Activated CD4-positive, alpha-beta memory T cell treated with anti-CD3 and anti-CD28 coated beads, Interleukin-2, amount 10 ng/mL, durations not matched to agents 7 days and 5 days (primary cell): Measurements from ENCODE around the gene TAL1. TPM values are rescaled to one million over a fixed set of nuclear protein-coding genes. Genes with fewer than 3 reads are reported as not detected.
A peak's percentile ranks its signal among the peaks of the same experiment; 100 is the strongest.
"Not testable (repeated sequence)": the region's sequence is repeated elsewhere in the genome, so short reads cannot be mapped to it uniquely, and the experiment has no call there.

Experiments used
- CTCF ChIA-PET: fragments of 350-600 bp; sonication (Branson Sonifier 250); formaldehyde crosslinking; loops from one replicate; lab custom pipeline; 2021; ENCODE audit warnings: antibody characterized with exemption, inconsistent platforms; lab: Charles Lee
- POLR2A ChIA-PET: fragments of 350-600 bp; sonication (Branson Sonifier 250); formaldehyde crosslinking; loops from one replicate; lab custom pipeline; 2021; ENCODE audit warnings: antibody characterized with exemption; lab: Charles Lee
- DNase-seq: peaks from one replicate; pipeline ENCODE4 v3.0.0-alpha.2; 2020
- H3K27ac Mint-ChIP-seq: one replicate; pipeline ENCODE4 v1.8.0; 2021; ENCODE audit warnings: mild to moderate bottlenecking, mixed read lengths
- H3K27me3 Mint-ChIP-seq: one replicate; pipeline ENCODE4 v1.8.0; 2021; ENCODE audit warnings: mixed read lengths
- H3K36me3 Mint-ChIP-seq: one replicate; pipeline ENCODE4 v1.8.0; 2021; ENCODE audit warnings: low read depth, mixed read lengths
- H3K4me1 Mint-ChIP-seq: one replicate; pipeline ENCODE4 v1.8.0; 2021; ENCODE audit warnings: mixed read lengths
- H3K4me3 Mint-ChIP-seq: one replicate; pipeline ENCODE4 v1.8.0; 2021; ENCODE audit warnings: mild to moderate bottlenecking, mixed read lengths
- H3K9me3 Mint-ChIP-seq: one replicate; pipeline ENCODE4 v1.8.0; 2021; ENCODE audit warnings: mixed read lengths
- total RNA-seq, 2 experiments: library from RNA; stranded (reverse); gene quantifications; one replicate each; pipeline ENCODE4 v1.2.3, GENCODE V29; 2021

Gene TAL1
- not detected for total RNA-seq

DNA sequence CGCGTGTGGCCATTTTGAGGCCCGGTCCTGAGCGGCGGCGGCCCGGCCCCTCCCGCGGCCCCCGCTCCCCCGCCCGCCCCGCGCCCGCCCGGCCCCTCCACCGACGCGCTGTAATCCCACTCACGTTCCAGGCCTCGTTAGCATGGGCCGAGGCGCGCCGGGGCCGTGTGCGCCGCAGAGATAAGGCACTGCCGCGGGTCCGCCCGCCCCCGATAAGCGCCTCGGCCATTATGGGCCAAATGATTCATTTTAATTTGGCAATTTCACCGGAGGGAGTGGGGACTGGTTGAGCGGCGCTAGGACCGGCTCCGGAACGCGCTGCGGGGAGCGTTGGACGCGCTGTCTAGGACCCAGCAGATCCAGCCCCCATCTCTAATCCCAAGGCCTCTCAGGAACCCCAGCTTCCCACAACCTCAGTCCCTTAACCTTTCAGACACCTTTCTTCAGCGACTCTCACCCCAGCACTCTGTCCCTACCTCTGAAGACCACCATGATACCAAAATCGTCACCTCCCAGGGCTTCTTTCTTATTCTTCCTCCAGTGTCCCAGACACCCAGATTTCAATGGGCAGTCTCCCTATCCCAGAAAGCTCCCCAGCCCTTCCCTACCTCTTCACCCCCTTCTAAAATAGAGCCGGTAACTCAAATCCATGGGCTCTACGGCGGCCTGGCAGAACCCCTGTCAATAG lies at the start of gene TAL1:
TSS of gene TAL1 (minus strand) at position 39 of the 688 bp plus-strand sequence. CDS start 6,337 bp downstream, outside the sequence.
- no peaks in the 10 kb centered on the region for H3K9me3 Mint-ChIP-seq
- H3K4me3 Mint-ChIP-seq = peak within 1 kb of the TSS; percentile 60
- ChIA-PET CTCF (interaction anchor here (1.0 to 2.3 kb wide), 3 partner anchors 30 to 205 kb away, joined by 3 to 10 read pairs (median 5); partner anchors contain the start of gene FOXD2), POLR2A (no interaction called here)
- H3K4me1 Mint-ChIP-seq = peaks cover 40% of the 10 kb centered on the region
- peak within 1 kb of the TSS; percentile 52 for H3K27ac Mint-ChIP-seq
- no peak for DNase-seq
- H3K36me3 Mint-ChIP-seq = peaks cover 4% of the 10 kb centered on the region
- H3K27me3 Mint-ChIP-seq = peaks cover 80% of the 10 kb centered on the region

DNA sequence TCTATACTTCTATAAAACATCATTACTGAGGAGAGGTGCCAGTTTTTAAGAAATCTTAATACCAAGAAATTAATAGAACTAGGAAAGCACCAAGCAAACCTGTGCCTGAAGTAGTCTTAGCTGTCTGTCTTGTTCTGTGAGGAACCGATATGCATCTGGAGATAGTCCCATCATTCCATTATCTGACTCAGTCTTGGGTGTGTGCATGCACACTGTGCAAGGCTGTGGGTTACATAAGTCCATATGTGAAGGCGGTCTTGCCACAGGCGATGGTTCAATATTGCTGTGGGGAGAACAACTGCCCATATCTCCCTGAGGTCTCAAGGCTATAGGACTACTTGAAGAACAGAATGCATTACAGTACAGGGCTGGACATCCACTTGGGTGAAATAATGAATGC lies 48.1 kb upstream of the TAL1 start:
- DNase-seq = no peak
- H3K4me1 Mint-ChIP-seq = peaks cover 5% of the 10 kb centered on the region
- no peaks in the 10 kb centered on the region for H3K27me3 Mint-ChIP-seq
- no peak overlapping the region for H3K27ac Mint-ChIP-seq
- H3K36me3 Mint-ChIP-seq = peaks cover 48% of the 10 kb centered on the region
- H3K4me3 Mint-ChIP-seq = no peak overlapping the region
- no peaks in the 10 kb centered on the region for H3K9me3 Mint-ChIP-seq
- CTCF ChIA-PET = no interaction called here
- POLR2A ChIA-PET = no interaction called here

DNA sequence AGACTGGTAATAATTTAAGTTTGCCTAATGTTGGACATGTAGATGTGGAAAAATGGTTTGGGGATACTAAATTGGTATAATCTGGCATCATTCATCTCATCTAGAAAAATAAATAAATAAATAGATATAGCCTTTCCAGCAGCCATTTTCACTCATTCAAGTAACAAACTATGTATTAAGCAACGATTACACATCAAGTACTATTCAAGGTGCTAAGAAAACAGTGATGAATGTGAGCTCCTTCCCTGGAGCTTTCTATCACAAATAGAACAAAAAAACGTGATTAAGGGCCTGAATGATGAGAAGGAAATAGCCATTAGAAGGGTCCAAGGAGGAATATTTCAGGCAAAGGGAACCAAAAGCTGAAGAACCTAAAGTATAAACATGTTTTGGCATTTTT lies 44.8 kb upstream of the TAL1 start:
- peaks cover 62% of the 10 kb centered on the region for H3K36me3 Mint-ChIP-seq
- no peak overlapping the region for H3K4me3 Mint-ChIP-seq
- CTCF ChIA-PET = interaction anchor here (1.9 kb wide), 1 partner anchor 14 kb away, joined by 11 read pairs; no protein-coding TSS in a partner anchor
- H3K27me3 Mint-ChIP-seq = no peaks in the 10 kb centered on the region
- POLR2A ChIA-PET = no interaction called here
- peak overlapping the region; percentile 3 for H3K27ac Mint-ChIP-seq
- peaks cover 12% of the 10 kb centered on the region for H3K4me1 Mint-ChIP-seq
- H3K9me3 Mint-ChIP-seq = no peaks in the 10 kb centered on the region
- DNase-seq = no peak

DNA sequence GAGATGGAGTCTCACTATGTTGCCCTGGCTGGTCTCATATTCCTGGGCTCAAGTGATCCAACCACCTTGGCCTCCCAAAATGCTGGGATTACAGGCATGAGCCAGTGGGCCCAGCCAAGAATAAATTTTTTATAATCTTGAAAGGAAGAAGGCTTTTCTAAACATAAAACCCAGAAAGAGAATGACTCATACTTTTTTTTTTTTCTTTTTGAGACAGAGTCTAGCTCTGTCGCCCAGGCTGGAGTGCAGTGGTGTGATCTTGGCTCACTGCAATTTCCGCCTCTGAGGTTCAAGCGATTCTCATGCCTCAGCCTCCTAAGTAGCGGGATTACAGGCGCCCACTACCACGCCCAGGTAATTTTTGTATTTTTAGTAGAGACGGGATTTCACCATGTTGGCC lies 43.8 kb upstream of the TAL1 start:
- H3K9me3 Mint-ChIP-seq, POLR2A ChIA-PET, H3K27me3 Mint-ChIP-seq, H3K27ac Mint-ChIP-seq, H3K4me3 Mint-ChIP-seq, DNase-seq: not testable (repeated sequence)
- CTCF ChIA-PET = interaction anchor here (1.9 kb wide), 1 partner anchor 13 kb away, joined by 11 read pairs; no protein-coding TSS in a partner anchor
- Mint-ChIP-seq H3K36me3 (peaks cover 58% of the 10 kb centered on the region), H3K4me1 (peaks cover 12% of the 10 kb centered on the region)

DNA sequence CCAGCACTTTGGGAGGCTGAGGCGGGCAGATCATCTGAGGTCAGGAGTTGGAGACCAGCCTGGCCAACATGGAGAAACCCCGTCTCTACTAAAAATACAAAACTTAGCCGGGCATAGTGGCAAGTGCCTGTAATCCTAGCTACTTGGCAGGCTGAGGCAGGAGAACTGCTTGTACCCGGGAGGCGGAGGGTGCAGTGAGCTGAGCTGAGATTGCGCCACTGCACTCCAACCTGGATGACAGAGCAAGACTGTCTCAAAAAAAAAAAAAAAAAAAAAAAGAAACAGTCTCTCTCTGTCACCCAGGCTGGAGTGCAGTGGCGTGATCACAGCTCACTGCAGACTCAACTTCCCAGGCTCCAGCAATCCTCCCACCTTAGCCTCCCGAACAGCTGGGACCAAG lies 33.5 kb upstream of the TAL1 start:
- H3K4me1 Mint-ChIP-seq, H3K9me3 Mint-ChIP-seq, H3K27me3 Mint-ChIP-seq, H3K4me3 Mint-ChIP-seq, DNase-seq, POLR2A ChIA-PET, H3K27ac Mint-ChIP-seq: not testable (repeated sequence)
- CTCF ChIA-PET = interaction anchor here (1.3 kb wide), 1 partner anchor 87 kb away, joined by 8 read pairs; no protein-coding TSS in a partner anchor
- peaks cover 55% of the 10 kb centered on the region for H3K36me3 Mint-ChIP-seq

DNA sequence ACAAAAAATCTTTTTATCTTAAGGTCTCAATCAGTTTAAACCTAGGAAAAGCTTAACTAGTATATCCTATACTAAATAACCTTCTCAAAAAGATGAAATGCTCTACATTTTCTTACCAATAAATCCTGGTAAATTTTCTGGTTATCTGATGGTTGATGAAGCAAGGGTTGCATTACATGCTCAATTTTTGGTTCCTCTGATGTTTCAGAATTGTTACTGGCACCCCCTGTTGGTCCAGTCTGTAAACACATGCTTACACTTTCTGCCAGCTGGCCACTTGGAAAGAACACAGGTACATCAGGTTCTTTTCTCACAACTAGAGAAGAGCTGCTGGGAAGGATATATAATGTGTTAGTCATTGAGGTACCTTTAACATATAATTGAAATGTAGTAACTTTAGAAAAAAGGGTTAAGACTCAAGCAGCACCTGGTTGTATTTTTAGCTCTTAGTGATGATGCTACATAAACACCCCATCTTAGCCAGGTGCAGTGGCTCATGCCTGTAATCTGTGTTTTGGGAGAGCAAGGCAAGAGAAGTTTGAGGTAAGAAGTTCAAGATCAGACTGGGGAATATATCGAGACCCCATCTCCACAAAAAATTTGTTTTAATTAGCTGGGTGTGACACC lies 30.9 kb upstream of the TAL1 start:
- ChIA-PET CTCF (interaction anchor here (0.6 to 4.6 kb wide), 37 partner anchors 8 to 929 kb away, joined by 3 to 143 read pairs (median 5); partner anchors contain the start of genes CMPK1, FOXD2, PDZK1IP1 and STIL), POLR2A (interaction anchor here (1.2 to 1.6 kb wide), 2 partner anchors 71 to 83 kb away, joined by 3 to 6 read pairs; no protein-coding TSS in a partner anchor)
- Mint-ChIP-seq H3K27ac (no peak overlapping the region), H3K4me3 (no peak overlapping the region), H3K36me3 (peaks cover 52% of the 10 kb centered on the region), H3K27me3 (no peaks in the 10 kb centered on the region), H3K4me1 (no peaks in the 10 kb centered on the region), H3K9me3 (no peaks in the 10 kb centered on the region)
- DNase-seq = peak; percentile 55

DNA sequence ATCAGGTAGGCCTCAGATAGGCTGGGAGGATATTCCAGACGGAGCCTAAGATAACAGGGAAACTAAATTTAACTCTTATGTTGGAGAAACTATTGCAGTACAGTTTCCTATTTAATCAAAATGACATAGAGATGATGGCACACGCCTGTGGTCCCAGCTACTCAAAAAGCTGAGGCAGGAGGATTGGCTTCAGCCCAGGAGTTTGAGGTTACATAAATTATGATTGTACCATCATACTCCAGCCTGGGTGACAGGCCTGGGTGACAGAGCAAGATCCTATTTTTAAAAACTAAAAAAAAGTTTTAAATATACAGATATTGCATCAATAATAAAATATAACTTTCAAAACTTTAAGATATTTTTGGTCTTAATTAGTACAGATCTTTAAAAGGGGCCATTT lies 25.2 kb upstream of the TAL1 start:
- no peak overlapping the region for H3K27ac Mint-ChIP-seq
- POLR2A ChIA-PET = no interaction called here
- H3K4me1 Mint-ChIP-seq = no peaks in the 10 kb centered on the region
- no peaks in the 10 kb centered on the region for H3K9me3 Mint-ChIP-seq
- peaks cover 39% of the 10 kb centered on the region for H3K36me3 Mint-ChIP-seq
- no peak for DNase-seq
- no peak overlapping the region for H3K4me3 Mint-ChIP-seq
- CTCF ChIA-PET = interaction anchor here (0.7 to 2.2 kb wide), 2 partner anchors 9 to 64 kb away, joined by 5 to 9 read pairs; no protein-coding TSS in a partner anchor
- H3K27me3 Mint-ChIP-seq = no peaks in the 10 kb centered on the region

DNA sequence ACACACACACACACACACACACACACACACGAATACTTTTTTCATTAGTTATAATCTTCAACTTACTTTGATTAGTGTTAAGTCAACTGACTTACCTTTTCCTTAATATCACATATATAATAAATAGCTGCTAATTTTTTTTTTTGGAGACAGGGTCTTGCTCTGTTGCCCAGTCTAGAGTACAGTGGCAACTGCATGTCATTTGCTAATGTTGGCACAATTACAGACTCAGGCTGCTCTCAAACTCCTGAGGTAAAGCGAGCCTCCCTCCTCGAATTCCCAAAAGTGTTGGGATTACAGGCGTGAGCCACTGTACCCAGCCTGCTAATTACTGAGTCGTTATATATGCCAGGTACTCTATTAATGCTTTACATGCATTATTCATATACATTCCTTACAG lies 20.8 kb upstream of the TAL1 start:
- CTCF ChIA-PET = interaction anchor here (0.7 to 5.1 kb wide), 3 partner anchors 10 to 1585 kb away, joined by 6 to 32 read pairs (median 10); no protein-coding TSS in a partner anchor
- H3K27ac Mint-ChIP-seq = no peak overlapping the region
- no peak overlapping the region for H3K4me3 Mint-ChIP-seq
- H3K9me3 Mint-ChIP-seq = no peaks in the 10 kb centered on the region
- peaks cover 46% of the 10 kb centered on the region for H3K36me3 Mint-ChIP-seq
- POLR2A ChIA-PET = no interaction called here
- no peaks in the 10 kb centered on the region for H3K4me1 Mint-ChIP-seq
- no peak for DNase-seq
- H3K27me3 Mint-ChIP-seq = no peaks in the 10 kb centered on the region

DNA sequence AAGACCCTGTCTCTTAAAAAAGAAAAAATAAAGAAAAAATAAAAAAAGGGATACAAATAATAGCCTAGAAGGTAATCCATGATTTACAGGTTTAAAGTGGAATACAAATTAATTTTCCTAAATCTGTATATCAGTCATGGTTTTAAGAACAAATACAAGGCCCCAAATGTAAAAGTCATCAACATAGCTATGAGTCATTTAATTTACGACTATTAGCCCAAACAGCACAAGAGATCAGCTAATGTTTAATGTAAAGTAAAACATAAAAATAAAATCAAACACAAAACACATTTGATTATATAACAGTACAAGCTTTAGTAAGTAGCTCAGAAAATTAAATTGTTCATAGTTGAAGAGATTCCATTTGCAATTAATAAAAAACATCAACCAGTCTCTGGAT lies 20.3 kb upstream of the TAL1 start:
- Mint-ChIP-seq H3K4me1 (no peaks in the 10 kb centered on the region), H3K9me3 (no peaks in the 10 kb centered on the region), H3K27me3 (no peaks in the 10 kb centered on the region), H3K27ac (no peak overlapping the region), H3K4me3 (no peak overlapping the region), H3K36me3 (peaks cover 43% of the 10 kb centered on the region)
- CTCF ChIA-PET = interaction anchor here (0.7 to 5.1 kb wide), 3 partner anchors 11 to 1584 kb away, joined by 6 to 32 read pairs (median 10); no protein-coding TSS in a partner anchor
- DNase-seq = no peak
- POLR2A ChIA-PET = no interaction called here

DNA sequence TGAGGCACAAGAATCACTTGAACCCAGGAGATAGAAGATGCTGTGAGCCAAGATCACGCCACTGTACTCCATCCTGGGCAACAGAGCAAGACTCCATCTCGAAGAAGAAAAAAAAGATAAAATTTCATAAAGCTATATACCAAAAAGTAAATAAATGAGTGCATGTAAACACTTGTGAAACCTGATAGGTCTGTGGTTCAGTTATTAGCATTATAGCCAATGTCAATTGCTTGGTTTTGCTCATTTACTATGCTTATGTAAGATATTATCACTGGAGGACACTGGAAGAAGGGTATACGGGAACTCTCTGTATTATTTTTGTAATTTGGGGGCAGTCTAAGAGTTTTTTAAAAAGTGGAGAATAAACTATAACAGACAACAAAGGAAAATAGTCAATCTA lies 17.7 kb upstream of the TAL1 start:
- no peak overlapping the region for H3K4me3 Mint-ChIP-seq
- ChIA-PET POLR2A (no interaction called here), CTCF (interaction anchor here (5.1 kb wide), 1 partner anchor 13 kb away, joined by 32 read pairs; no protein-coding TSS in a partner anchor)
- H3K4me1 Mint-ChIP-seq = peaks cover 2% of the 10 kb centered on the region
- H3K27ac Mint-ChIP-seq = no peak overlapping the region
- H3K27me3 Mint-ChIP-seq = peaks cover 7% of the 10 kb centered on the region
- DNase-seq = no peak
- H3K9me3 Mint-ChIP-seq = no peaks in the 10 kb centered on the region
- peaks cover 29% of the 10 kb centered on the region for H3K36me3 Mint-ChIP-seq

DNA sequence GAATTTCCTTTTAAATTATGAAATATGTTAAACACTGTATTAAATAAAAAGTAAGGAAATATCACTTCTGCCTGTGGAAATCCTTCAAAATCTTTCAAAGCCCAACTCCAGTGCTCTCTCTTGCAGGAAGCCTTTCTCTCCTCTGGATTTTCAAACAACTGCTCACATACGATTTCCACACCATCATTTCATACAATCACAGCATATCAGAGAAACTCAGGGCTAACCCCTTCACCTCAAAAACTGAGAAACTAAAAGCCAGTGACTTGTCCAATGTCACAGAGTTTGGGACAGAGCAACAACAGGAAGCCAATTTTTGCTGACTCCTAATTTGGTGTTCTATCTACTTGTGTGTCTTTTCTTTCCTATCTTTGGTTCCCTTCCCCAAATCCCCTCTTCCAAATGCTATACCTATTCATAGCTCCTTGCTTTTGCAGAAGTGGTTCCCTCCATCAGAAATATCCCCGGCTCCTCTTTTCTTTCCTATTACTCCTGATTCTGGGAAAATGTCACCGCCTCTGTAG lies 12.4 kb upstream of the TAL1 start:
- no peak for DNase-seq
- no peaks in the 10 kb centered on the region for H3K9me3 Mint-ChIP-seq
- POLR2A ChIA-PET = no interaction called here
- H3K27ac Mint-ChIP-seq = no peak overlapping the region
- H3K4me1 Mint-ChIP-seq = peaks cover 13% of the 10 kb centered on the region
- H3K4me3 Mint-ChIP-seq = no peak overlapping the region
- peaks cover 6% of the 10 kb centered on the region for H3K36me3 Mint-ChIP-seq
- H3K27me3 Mint-ChIP-seq = peaks cover 25% of the 10 kb centered on the region
- CTCF ChIA-PET = interaction anchor here (1.2 to 1.9 kb wide), 2 partner anchors 51 to 193 kb away, joined by 4 to 6 read pairs; partner anchors contain the start of gene FOXD2

DNA sequence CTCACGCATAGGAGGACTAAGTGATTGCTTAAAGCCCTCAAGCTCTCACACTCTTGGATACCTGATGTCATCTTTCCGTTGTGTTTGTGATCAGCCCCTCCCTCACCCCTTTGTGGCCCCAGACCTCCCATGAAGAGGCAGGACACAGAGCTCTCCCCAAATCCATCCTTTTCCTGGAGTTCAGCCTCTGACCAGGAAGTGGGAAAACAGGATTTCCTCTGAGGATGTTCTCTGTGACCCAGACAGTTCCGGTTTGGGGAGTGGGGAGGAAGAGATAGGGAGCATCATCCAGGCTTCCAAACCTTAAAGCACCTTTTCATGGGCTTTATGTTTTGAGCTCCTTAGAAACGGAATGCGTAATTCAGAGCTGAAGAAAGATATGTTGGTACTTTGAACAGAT lies 11.9 kb upstream of the TAL1 start:
- H3K9me3 Mint-ChIP-seq = no peaks in the 10 kb centered on the region
- ChIA-PET CTCF (interaction anchor here (1.2 to 1.9 kb wide), 3 partner anchors 51 to 194 kb away, joined by 4 to 6 read pairs (median 4); partner anchors contain the start of gene FOXD2), POLR2A (no interaction called here)
- peaks cover 1% of the 10 kb centered on the region for H3K36me3 Mint-ChIP-seq
- peaks cover 25% of the 10 kb centered on the region for H3K27me3 Mint-ChIP-seq
- peaks cover 18% of the 10 kb centered on the region for H3K4me1 Mint-ChIP-seq
- DNase-seq = no peak
- H3K27ac Mint-ChIP-seq = no peak overlapping the region
- H3K4me3 Mint-ChIP-seq = no peak overlapping the region
